Kidney glomerular epithelial cell (primary cell): ENCODE measurements around the gene TCF4.
A peak's percentile ranks its signal among the peaks of the same experiment; 100 is the strongest.

ENCODE experiments used
- DNase-seq: peaks from one replicate; lab custom pipeline; 2025; lab: John Stamatoyannopoulos, UW

The TCF4 gene

GRCh38 chr18:55407191-55407590 lies 180.8 kb downstream of the TCF4 start:
- no peak for DNase-seq

DNA sequence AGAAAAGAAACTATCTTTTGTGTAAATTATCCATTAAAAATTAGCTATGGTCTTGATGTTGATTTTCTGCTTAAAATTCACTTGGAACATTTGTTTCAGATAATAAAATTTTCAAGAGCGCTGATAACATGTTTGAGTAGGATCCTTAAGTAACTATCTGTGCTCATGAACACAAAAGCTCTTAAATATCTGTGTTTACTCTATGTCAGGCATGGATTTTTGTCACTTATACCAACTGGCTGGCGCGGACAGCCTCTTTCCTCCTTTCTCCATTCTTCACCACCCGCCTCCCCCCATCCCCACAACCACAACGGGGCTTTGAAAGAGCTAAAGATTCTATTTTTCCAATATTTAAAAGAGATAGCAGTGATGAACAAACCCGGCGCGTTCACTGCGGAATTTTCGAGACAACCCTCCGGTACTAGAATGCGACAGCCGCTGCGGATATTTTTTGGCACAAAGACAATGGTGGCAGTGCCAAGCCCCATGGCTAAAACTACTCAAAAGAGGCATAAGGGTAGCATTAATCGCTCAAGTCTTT lies 181.5 kb downstream of the TCF4 start:
- no peak for DNase-seq

- DNase-seq = peak; percentile 90
Observed at GRCh38 chr18:55405893-55406406, 182.0 kb downstream of the TCF4 start.

DNA sequence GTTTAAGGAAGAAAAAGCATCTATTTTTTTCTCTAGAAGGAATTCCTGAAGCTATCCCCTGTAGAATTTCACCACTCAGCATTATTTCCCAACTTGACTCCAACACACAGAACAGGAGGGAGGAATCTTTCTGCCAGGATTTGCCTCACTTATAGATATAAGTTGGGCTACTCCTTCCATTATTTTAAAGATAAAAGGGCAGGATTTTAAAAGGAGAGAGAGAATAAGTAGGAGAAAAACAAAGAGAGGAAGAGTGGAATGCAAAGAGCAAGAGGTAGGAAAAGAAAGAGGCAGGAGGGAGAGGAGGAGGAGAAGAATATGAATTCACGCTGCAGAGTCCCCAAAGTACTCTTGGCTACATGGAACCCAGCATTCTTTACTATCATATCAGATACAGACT lies 182.5 kb downstream of the TCF4 start:
- DNase-seq = peak; percentile 57

- DNase-seq = no peak
Observed at GRCh38 chr18:55404832-55405465, 183.0 kb downstream of the TCF4 start.

GRCh38 chr18:55404136-55404830 lies 183.7 kb downstream of the TCF4 start:
- no peak for DNase-seq

DNA sequence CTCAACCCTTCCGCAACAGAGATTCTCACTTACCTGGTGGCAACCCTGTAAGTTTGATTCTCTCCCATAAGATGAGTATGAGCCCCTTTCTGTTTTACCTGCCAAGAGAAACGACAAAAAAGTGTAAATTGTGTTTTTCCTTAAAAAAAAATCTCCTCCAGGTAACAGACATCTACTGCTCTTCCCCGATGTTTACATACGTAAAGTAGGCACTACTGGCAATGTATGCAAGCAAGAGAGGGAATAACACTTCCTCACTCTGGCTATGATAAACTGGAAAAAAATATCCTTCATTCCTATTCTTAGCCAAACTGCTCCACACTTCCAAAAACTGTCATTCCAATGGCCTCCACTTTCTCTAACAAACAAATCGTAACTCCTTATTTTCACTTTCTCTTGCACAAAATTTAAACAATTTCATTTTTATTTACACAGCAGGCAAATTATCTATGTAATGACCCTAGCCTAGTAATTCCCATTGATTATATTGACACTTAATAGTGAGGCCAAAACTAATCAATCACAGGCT lies 184.5 kb downstream of the TCF4 start:
- DNase-seq = no peak

DNA sequence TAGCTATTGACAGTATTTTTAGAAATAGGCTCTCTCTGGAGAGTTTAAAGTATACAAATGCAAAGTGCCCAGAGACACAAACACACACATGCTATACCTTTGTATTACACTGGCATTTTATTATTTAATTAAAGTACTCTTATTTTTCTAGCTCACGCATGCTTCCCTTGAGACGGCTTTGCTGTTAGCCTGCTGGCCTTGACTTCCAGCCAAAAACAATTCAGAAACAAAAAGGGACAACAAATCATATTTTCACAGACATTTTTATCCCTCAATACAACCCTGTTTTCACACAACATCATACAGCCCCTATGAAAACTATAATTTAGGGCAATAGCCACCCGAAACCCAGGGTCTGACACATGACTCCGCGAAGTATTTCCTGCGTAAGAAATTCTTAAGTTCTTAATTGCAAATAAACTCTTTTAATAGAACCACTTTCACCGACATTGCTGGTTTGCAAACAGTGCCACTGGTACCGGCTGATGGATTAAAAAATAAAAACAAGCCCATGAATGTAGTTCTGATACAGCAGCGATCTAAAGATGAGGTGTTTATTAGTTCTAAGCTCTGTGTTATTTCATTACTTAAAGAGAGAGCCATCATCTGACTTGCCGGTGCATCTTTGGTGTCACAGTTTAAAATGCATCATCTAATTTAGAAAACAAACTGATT lies 185.1 kb downstream of the TCF4 start:
- DNase-seq = no peak

DNA sequence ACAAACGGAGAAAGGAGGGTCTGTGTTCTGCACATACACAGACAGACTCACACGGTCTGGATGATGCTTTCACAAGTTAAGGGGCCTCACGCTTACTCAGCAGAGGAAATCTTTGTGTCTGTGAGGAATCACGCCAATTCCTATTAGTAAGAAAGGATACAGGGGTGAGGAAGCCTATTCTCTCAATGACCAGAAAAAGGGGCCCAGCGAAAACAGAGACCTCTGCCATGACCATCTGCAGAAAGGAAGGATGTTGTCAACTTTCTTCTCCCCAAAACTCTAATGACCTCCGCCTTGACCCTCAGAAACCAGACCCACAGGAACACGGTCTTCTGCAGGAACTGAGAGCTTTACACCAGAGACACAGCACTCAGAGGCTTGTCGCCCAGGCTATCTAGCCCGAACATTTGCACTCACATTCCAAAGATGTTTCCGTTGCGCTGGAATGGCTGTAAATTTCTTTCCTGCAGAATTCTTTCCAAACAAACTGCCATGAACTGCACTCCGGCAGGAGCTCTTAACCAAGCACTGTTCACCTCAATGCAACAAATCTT lies 186.3 kb downstream of the TCF4 start:
- peak; percentile 49 for DNase-seq

- DNase-seq = no peak
Observed at GRCh38 chr18:55400590-55401541, 187.1 kb downstream of the TCF4 start.

- no peak for DNase-seq
Observed at GRCh38 chr18:55400081-55400480, 187.9 kb downstream of the TCF4 start.

- no peak for DNase-seq
Observed at GRCh38 chr18:55398858-55399257, 189.1 kb downstream of the TCF4 start.

DNA sequence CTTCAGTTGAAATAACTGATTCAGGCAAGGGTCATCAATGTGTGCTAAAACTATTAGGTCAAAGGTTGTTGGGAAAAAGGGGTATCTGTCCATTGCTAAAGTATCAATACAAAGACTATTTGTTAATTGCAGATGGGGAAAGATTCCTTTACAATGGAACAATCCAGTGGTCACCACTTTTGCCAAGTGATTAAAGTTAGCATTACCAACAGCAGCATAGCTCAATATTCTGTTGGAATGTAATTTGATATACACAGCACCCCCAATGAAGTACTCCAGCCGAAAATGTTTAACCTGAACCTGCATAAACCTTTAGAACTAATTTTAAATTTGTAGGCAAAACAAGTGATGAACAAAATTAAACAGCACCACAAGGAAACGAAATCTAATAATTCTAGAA lies 191.0 kb downstream of the TCF4 start:
- DNase-seq = no peak

DNA sequence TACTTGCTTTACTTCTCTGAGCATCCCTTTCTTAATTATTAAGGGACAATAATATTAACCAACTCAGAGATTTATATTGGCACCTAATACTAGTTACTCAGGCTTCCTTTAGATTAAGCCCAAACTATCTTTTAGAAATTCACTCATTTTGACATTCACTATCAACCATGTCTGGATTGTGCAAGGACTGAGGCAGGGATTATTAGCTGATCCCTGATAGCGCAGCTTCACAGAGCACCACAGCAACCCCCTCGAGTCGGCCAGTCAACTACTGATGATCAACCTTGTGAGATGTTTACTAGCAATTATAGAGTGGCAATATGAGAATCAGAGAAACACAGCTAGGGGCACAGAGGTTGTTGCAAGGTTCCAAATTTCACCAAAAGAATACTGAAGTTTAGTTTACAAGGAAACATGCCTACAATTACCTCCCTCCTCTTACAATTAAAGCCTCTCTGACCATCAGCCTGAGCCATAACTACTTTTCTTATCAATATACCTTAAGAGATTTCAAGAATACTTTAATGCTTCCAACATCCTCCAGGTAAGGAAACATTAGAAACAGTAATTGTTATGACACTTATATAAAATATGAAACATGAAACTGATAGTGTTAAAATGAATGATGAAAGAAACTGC lies 191.6 kb downstream of the TCF4 start:
- DNase-seq = no peak

DNA sequence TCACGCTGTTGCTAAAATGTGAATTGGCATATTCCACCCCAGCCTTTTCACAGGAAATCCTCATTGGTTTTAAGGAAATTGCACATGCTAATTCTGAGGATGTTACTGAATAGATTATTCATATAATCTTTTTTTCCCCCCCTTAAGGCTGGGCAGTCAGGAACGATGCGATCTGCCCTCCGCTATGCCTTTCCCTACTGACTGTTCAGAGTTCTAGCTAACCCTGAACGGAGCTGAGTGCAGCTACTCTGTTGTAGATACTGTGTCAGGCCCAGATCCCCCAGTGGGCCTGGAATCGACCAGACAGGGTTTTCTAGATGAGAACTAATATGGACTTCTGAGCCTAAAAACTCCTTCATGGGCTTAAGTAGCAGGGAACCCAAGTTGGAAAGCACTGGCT lies 192.2 kb downstream of the TCF4 start:
- DNase-seq = no peak

DNA sequence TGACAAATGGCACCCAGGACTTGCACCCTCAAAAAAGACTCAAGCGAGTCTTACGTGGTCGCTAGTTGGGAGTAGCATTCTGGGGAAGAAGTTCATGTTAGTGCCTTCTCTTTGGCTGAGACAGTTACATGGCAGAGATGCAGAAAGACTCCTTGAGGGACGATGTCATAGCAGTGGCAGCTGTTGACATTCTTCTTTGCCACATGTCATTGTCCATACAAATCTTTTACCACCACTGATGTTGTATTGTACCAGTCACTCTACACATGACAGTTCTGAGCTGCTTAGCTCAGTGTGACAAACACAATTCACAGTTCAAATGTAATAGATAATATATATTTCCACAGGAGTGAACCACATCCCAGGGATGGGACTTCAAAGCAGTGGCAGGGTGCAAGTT lies 197.1 kb downstream of the TCF4 start:
- no peak for DNase-seq

GRCh38 chr18:55387139-55387984 lies 200.6 kb downstream of the TCF4 start:
- no peak for DNase-seq

- no peak for DNase-seq
Observed at GRCh38 chr18:55386545-55386944, 201.4 kb downstream of the TCF4 start.

DNA sequence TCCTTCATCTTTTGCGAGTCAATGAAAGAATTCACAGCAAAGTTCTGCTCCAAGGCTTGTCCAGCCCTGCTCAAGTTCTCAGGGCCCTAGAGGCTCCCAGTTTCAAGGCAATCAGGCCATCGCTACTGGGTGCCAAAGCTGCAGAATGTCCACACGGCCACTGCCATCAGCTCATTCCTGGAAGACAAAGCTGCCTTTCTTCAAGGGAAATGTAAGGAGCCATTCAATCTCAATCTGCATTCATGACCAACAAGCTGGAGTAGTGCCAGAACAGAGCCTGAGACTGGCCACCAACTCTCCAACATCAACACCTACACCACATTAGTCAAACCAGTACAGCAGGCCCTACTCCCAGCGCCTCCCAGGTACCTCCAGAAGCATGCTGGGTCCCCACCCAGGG lies 202.2 kb downstream of the TCF4 start:
- no peak for DNase-seq
